Activated CD8-positive, alpha-beta memory T cell treated with anti-CD3 and anti-CD28 coated beads for 1 hour (primary cell): ENCODE measurements around the gene BEST3.
"Not testable (repeated sequence)": the region's sequence is repeated elsewhere in the genome, so short reads cannot be mapped to it uniquely, and the experiment has no call there.

Experiments
- DNase-seq, 2 donors: peaks; one replicate each; pipeline ENCODE4 v3.0.0-alpha.2; 2020; ENCODE audit warnings: low read depth in 1 of 2; ENCODE audit errors: extremely low read depth in 1 of 2

BEST3 gene

DNA sequence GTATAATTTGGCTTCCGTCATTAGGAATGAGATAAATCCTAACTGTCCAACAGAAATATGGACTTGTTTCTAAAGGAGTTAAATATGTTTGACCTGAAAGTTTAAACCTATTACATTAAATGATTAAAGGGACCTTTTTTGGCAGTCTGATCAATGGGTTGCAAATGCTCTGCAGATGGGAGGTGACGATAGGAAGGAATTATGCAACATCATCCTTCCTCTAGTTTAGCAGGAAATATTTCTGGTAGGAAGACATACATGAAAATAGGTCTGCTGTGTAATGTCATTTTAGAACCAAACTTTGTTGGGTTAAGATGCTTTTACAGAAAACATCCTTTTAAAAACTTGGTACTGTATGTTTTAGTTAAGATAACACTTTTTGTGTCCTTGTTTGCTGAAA is 91.0 kb downstream of the BEST3 start:
- DNase-seq, result no peak

- not testable (repeated sequence) for DNase-seq
These were observed 94.8 kb downstream of the BEST3 start for GRCh38 chr12:69604275-69604674.
